ENCODE measurements around the gene GPR42.
"Not testable (repeated sequence)": the region's sequence is repeated elsewhere in the genome, so short reads cannot be mapped to it uniquely, and the experiment has no call there.

Gene GPR42

DNA sequence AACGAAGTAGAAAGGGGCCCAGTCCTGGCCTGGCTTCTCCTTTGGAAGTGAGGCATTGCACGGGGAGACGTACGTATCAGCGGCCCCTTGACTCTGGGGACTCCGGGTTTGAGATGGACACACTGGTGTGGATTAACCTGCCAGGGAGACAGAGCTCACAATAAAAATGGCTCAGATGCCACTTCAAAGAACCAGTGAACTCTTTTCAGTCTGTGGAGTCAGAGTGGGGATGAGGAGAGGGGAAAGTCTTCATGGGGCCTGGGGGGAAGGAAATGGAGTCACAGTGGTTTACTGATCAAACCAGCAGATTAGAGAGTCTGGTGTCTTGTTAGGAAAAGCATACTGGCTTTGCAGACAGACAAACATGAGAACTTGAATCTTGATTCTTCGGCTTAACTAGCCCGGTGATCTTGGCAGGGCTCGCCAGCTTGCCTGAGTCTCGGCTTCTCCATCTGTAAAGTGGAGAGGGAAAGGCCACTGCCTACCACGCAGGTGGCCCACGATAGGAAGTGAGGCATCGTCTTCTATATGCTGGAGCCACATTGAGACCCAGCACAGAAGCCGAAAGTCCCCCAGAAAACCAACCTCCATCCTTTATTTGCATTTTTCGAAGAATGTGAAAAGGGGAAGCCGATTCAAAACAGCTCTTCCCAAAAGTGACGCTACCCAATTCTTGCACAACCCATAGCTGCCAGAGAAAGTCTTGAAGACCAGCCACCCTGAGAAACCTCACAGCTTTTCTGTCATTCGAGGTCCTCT lies 23.5 kb upstream of the GPR42 start, which contains the start of gene FFAR1:
Gene FFAR1, plus strand, starts transcription at position 732 of the 759 bp plus-strand sequence. CDS start 3,650 bp downstream, outside the sequence.
- peak; percentile 50 for DNase-seq

DNA sequence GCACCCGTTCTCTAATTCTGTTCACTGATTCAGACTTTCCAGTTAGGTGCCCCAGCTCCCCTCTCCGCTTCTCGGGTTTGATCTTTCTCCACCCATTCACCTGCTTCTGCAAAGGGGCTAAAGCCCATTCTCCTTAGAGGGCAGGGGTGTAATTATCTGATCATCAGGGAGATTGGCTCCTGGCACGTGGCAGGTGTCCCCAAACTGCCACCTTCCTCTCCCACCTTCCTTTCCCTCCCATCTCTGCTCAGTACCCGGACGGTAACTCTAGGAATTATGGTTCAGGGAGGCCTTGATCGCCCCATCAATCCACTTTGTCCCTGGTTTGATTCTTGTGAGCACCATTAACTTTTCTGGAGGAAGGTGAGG lies 23.0 kb upstream of the GPR42 start:
- no peak for DNase-seq

DNA sequence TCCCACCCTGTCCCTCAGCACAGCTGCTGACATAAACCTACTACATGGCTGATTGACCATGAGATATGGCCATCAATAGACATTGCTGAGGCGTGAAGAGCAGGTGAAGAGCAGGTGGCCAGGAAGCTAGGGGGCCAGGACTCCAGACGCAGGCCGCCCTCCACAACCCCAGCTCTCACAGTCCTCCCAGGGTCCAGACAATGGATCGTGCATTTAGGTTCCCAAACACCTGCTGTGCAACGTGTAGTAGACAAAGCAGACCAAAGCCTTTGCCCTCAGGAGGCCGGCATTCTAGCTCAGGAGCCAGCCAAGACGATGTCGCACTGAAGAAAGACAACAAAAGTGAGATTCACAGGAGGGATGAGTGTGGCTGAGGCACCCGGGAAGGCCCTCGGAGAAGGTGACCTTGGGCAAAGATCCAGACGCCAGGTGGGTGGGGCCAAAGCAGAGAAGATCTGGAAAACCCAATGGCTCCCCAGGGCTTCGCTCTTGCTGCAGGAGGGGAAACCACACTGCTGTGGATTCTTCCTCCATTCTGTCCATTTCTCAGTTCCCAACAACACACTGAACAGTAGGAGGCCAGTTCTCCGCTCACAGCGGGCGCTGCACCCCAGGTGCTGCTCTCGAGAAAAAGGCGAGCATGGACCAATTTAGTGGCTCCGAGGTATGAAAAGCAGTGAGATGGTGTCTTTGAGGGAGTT lies 21.8 kb upstream of the GPR42 start:
- DNase-seq: no peak

DNA sequence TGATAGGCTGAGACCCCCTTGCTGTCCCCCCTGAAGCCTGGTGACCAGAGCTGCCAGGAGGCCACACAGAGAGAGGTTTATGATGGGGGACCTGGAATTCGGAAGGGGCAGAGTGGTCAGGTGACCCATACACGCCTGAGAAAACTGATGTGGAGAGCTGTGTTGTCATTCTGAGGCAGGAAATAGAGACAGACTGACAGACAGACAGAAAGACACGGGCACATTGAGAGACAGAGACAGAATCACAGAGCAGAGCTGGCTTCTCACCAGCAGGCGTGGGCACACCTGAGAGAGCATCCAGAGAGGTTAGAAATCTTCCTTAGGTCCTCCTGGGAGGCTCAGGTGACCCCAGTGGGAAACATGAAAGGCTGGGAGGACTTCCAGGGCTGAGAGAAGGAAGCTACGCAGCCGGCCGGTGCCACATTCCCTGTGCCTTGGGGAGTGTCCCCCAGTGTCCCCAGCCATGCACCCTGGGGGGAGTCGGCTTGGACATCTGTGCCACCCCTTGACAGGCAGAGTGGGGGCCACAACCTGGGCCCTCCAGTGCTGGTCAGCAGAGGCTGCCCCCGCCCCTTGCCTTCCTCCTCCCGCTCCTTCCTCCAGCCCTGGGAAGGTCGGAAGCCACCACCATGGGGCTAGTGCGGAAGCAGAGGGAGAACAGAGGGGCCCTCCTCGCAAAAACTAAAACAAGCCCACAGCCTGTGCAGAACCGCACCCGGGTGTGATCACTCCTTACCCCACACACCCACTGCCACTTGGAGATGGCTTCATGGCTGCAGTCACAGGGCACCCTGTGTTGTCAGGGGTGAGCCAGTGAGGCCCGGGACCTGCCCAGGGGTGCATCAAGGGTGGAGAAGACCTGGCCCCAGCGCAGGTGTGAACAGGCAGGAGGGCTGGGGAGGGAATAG lies 21.0 kb upstream of the GPR42 start:
- no peak for DNase-seq

DNA sequence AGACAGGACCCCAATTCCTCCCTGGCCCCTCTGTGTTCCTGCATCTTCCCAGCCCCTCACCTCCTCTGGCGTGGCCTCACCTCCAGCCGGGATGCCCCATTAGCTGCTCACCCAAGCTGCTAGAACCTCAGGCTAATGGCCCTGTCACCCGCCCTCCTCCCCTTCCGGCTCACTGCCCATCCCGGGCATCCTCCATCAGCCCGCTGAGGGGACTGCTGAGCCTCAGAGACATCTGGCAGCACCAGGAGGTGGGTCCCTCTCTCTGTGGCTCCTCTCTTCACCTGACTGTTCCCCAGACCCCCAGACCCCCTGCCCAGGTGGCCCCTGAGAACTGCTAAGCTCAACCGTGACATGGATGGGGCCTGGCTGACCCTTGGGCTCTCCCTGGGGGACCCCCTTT lies 20.3 kb upstream of the GPR42 start:
- DNase-seq: no peak

DNA sequence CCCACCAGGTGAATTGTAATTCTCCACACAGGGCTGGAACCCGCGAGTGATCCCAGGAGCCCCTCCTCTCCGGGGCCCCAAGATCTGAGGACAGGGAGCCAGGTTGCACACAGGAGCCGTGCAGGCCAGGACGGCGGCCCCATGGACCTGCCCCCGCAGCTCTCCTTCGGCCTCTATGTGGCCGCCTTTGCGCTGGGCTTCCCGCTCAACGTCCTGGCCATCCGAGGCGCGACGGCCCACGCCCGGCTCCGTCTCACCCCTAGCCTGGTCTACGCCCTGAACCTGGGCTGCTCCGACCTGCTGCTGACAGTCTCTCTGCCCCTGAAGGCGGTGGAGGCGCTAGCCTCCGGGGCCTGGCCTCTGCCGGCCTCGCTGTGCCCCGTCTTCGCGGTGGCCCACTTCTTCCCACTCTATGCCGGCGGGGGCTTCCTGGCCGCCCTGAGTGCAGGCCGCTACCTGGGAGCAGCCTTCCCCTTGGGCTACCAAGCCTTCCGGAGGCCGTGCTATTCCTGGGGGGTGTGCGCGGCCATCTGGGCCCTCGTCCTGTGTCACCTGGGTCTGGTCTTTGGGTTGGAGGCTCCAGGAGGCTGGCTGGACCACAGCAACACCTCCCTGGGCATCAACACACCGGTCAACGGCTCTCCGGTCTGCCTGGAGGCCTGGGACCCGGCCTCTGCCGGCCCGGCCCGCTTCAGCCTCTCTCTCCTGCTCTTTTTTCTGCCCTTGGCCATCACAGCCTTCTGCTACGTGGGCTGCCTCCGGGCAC lies 19.3 kb upstream of the GPR42 start:
- DNase-seq: no peak

DNA sequence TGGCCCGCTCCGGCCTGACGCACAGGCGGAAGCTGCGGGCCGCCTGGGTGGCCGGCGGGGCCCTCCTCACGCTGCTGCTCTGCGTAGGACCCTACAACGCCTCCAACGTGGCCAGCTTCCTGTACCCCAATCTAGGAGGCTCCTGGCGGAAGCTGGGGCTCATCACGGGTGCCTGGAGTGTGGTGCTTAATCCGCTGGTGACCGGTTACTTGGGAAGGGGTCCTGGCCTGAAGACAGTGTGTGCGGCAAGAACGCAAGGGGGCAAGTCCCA lies 18.8 kb upstream of the GPR42 start:
- no peak for DNase-seq

DNA sequence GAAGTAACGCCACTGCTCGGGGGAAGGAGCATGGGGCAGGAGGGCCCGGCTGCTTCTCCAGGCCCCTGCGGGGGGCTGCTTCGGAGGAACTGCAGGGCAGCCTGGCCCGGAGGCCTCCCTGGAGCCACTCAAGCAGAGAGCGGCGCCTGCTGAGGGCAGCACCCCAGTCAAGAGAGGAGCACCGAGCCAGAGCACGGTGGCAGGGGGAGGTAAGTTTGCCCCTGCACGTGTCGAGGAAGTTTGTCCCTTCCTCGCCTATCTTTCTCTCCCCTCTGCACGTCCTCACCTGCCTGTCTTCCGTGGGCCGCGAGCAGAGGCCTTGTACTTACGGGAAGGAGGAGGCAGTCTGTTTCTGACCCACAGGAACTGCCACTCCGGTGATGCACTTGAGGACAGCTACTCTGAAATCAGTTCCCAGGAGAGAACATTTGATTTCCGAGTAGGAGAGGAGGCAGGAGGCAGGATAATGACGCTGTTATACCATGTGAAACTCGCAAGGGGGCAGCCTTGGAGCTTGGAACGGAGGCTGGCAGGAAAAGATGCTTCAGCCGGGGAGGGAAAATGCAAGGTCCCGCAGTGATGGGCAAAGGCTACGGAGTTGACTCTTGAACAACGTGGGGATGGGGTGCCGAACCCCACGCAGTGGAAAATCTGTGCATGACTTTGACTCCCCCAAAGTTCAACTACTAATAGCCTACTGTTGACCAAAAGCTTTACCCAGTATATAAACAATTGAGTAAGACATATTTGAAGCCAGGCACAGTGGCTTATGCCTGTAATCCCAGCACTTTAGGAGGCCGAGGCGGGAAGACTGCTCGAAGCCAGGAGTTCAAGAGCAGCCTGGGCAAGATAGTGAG lies 18.2 kb upstream of the GPR42 start:
- DNase-seq: peak; percentile 82

DNA sequence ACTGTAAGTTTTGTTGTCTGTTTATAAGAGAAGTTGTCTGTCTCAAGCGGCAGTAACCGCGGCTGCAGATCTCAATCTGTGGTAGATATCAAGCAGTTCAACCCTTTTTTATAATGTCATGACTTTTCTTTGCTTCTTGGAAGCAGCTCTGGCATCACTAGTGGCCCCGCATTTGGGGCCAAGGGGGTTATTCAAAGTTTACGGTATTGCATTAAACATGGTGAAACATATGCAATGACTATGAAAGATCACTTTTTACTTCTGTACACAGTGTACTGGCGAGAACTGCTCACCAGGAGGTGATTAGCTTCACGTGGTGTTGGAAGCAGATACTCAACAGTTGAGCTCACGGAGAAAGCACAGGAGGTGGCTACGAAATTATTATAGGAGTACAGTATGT lies 17.2 kb upstream of the GPR42 start:
- no peak for DNase-seq

DNA sequence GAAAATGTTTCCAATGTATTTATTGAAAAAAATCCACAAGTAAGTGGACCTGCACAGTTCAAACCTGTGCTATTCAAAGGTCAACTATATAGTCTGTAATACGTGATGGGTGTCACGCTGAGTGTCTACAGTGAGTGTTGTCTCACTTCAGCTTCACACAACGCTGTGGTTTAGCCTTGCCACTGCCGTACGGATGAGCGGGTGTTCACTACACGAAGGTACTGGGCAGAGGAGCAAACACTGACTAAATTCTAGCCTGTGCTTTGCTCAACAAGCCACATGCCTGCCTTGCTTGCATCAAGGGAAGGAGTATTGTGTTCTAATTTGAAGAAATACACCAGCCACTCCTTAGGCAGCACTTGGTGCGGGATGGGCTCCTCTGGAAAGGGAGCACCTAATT lies 16.0 kb upstream of the GPR42 start:
- DNase-seq: no peak

DNA sequence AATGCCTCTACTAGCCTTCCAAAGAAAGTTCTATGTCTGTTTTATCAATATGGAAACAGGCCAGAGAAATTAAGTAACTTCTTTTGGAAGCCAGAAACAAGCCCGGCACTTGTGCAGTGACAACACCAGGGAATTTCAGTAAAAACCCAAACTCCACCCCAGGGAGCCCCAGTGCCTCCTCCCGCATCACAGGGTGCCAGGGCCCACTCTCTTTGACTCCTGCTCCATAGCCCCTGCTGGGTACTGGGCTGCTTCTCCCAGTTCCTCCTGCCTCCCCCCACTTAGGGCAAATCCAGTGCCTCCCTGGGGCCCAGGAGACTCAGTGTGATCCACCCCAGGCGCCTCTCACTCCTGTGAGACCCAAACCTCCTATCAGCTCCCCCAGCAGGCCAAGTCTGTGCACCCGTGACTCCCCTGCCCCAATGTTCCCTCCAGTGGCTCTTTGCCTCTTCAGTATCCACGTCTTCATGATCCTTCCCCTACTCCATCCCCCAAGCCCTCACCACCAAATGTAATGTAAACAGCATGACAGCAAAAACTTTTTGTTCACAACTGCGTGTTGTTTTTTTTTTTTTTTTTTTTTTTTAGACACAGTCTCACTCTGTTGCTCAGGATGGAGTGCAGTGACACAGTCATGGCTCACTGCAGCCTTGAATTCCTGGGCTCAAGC lies 14.9 kb upstream of the GPR42 start:
- DNase-seq: no peak

DNA sequence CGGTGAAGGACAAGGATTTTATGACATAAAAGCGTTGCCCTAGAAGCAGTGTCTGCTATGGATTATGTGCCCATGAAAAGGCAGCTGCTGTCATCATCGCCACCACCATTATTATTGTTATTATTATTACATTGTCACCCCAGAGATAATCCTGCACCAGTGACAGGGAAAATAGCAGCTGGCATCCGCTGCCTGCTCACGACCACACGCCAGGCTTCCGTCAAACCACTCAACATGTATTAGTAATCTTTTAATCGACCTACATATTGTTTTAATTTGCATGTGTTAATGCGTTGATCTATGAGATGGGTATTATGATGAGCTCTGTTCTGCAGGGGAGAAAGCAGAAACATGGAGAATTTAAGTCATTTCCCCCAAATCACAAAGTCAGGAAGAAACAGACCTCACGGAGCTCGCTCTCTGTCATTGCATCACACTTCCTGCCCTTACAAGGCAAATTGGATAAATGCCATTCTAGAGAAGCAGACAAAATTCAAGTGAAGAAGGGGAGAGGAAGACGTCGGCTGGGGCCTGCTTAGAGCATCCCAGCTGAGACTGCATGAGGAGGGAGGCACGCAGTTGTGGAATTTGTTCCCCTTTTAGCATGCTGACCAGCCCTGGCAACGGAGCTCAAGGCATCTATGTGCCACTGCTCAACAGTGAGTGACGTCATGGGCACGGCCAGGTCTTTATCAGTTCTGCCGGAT lies 12.8 kb upstream of the GPR42 start, which contains the start of gene FFAR3:
Gene FFAR3, plus strand, starts transcription at position 594 of the 707 bp plus-strand sequence. CDS start 431 bp downstream, outside the sequence.
- DNase-seq: peak; percentile 20

DNA sequence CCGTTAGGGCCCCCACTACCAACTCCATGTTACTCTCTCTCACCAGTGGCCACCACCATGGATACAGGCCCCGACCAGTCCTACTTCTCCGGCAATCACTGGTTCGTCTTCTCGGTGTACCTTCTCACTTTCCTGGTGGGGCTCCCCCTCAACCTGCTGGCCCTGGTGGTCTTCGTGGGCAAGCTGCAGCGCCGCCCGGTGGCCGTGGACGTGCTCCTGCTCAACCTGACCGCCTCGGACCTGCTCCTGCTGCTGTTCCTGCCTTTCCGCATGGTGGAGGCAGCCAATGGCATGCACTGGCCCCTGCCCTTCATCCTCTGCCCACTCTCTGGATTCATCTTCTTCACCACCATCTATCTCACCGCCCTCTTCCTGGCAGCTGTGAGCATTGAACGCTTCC lies 12.0 kb upstream of the GPR42 start:
- not testable (repeated sequence) for DNase-seq

DNA sequence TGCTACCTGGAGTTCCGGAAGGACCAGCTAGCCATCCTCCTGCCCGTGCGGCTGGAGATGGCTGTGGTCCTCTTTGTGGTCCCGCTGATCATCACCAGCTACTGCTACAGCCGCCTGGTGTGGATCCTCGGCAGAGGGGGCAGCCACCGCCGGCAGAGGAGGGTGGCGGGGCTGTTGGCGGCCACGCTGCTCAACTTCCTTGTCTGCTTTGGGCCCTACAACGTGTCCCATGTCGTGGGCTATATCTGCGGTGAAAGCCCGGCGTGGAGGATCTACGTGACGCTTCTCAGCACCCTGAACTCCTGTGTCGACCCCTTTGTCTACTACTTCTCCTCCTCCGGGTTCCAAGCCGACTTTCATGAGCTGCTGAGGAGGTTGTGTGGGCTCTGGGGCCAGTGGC lies 11.5 kb upstream of the GPR42 start:
- DNase-seq: not testable (repeated sequence)

DNA sequence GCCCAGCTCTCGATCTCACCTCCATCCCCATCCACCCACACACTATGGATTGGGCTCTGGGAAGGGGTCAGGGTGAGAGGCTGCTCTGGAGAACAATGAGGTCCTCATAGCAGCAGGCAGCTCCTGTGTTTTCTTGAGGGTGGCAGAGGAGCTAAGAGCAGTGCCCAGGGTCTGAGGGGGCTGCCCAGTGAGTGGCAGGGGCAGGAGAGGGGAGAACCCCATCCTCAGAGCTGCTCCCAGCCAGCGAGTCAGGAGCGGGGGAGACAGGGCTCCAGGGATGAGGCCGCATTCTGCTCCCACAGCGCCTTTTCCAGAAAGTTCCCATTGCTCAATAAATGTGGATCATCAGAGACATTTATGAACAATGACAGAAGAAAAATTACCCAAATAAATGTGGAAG lies 10.8 kb upstream of the GPR42 start:
- not testable (repeated sequence) for DNase-seq

DNA sequence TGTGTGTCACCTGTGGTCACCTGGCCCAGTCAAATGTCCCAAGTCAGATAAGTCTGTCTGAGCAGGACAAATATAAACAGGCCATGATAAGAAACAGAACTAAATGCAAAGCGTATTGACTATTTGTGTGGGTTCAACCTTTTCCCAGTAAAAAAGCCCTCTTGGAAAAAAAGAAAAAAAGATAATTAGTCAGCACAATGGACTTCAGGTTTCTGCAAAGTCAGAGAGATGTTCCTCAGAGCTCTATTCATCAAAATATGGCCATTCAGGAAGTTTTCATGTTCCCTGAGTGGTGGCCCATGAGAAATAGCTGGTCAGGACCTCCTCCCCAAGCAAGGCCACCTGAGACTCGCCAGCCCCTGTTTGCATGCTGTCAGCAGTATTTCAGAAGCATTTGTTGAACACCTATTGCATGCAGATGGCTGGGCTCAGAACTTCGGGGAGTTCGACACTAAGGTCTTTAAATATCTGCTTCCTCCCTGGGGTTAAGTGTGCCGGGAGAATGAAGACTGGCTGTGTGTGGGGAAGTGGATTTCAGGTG lies 9.9 kb upstream of the GPR42 start:
- no peak for DNase-seq

DNA sequence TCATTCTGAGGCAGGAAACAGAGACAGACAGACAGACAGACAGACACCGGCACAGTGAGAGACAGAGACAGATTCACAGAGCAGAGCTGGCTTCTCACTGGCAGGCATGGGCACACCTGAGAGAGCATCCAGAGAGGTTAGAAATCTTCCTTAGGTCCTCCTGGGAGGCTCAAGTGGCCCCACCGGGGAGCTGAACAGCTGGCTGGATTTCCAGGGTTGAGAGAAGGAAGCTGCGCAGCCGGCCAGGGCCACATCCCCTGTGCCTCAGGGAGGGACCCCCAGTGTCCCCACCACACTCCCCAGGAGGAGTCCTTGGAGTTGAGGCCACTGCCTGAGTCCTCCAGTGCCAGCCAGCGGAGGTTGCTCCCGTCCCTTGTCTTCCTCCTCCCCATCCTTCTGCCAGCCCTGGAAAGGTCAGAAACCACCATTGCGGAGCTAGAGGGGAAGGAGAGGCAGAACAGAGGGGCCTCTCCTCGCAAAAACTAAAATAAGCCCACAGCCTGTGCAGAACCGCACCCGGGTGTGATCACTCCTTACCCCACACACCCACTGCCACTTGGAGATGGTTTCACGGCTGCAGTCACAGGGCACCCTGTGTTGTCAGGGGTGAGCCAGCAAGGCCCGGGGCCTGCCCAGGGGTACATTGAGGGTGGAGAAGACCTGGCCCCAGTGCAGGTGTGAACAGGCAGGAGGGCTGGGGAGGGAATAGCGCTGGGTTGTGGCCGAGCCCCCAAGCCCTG lies 8.4 kb upstream of the GPR42 start:
- no peak for DNase-seq

DNA sequence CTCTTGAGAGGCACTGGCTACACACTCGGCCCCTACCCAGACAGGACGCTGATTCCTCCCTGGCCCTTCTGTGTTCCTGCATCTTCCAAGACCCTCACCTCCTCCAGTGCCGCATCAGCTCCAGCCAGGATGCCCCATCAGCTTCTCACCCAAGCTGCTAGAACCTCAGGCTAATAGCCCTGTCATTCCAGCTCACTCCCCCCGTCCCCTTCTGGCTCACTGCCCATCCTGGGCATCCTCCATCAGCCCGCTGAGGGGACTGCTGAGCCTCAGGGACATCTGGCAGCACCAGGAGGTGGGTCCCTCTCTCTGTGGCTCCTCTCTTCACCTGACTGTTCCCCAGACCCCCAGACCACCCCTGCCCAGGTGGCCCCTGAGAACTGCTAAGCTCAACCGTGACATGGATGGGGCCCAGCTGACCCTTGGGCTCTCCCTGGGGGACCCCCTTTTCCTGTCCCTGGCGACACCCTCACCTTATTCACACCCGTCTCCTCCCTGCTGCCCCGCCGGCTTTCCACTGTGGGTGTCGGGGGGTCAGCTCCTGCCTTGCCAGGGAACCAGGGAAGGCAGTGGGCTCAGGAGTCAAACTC lies 7.8 kb upstream of the GPR42 start:
- no peak for DNase-seq

Data from CD4-positive, alpha-beta T cell treated with Interleukin-17A for 4 hours (primary cell).